Endometrial microvascular endothelial cells (primary cell): ENCODE data around the gene IL24. TPM values are rescaled to one million over a fixed set of nuclear protein-coding genes. Genes with fewer than 3 reads are reported as not detected.

ENCODE experiments used
- in situ Hi-C: cut with HindIII; loops from 2 replicates; pipeline ENCODE4 v1.10.0; 2017; ENCODE audit warnings: low sequenced_read_pairs, low pct_unique_long_range_greater_than_20kb; ENCODE audit errors: inconsistent ontology term
- total RNA-seq: library from RNA; depleted of rRNA; stranded (reverse); fragments of >200 nt; gene quantifications from one replicate; pipeline ENCODE4 v1.2.3, GENCODE V29; 2015; ENCODE audit errors: inconsistent ontology term

The IL24 gene
- total RNA-seq, 1 donor from 2014 or later = not detected

- in situ Hi-C loops = no loop called here
Measured at GRCh38 chr1:206899717-206900116, 2.5 kb downstream of the IL24 start.

GRCh38 chr1:206900149-206900548, 2.9 kb downstream of the IL24 start:
- in situ Hi-C loops = no loop called here

GRCh38 chr1:206901944-206902343, 4.7 kb downstream of the IL24 start:
- in situ Hi-C loops = no loop called here

- in situ Hi-C loops = no loop called here
Measured at GRCh38 chr1:206902702-206903101, 5.5 kb downstream of the IL24 start.

GRCh38 chr1:206903687-206904086, 6.4 kb downstream of the IL24 start:
- in situ Hi-C loops = no loop called here

GRCh38 chr1:206904423-206905142, 7.3 kb downstream of the IL24 start:
- in situ Hi-C loops = no loop called here

- in situ Hi-C loops = no loop called here
Measured at GRCh38 chr1:206905295-206906164, 8.3 kb downstream of the IL24 start.

GRCh38 chr1:206907304-206907991, 10.2 kb downstream of the IL24 start:
- in situ Hi-C loops = no loop called here

- in situ Hi-C loops = no loop called here
Measured at GRCh38 chr1:206908038-206908437, 10.8 kb downstream of the IL24 start.

- in situ Hi-C loops = no loop called here
Measured at GRCh38 chr1:206909161-206909882, 12.1 kb downstream of the IL24 start.

- in situ Hi-C loops = no loop called here
Measured at GRCh38 chr1:206909883-206910318, 12.7 kb downstream of the IL24 start.

GRCh38 chr1:206911064-206911663, 13.9 kb downstream of the IL24 start:
- in situ Hi-C loops = no loop called here

GRCh38 chr1:206912445-206913095, 15.3 kb downstream of the IL24 start:
- in situ Hi-C loops = no loop called here

- in situ Hi-C loops = no loop called here
Measured at GRCh38 chr1:206913766-206914537, 16.7 kb downstream of the IL24 start.

- in situ Hi-C loops = no loop called here
Measured at GRCh38 chr1:206915030-206915735, 17.9 kb downstream of the IL24 start.

GRCh38 chr1:206916000-206916709, 18.9 kb downstream of the IL24 start:
- in situ Hi-C loops = no loop called here
